GM23338 (cell line): ENCODE data around the gene PPP4R1. TPM values are rescaled to one million over a fixed set of nuclear protein-coding genes. Genes with fewer than 3 reads are reported as not detected.

ENCODE experiments used
- ATAC-seq: fragments of 200-7000 bp; cut with Tn5 transposase; 3 replicates; pipeline ENCODE4 v1.9.1; 2020
- DNase-seq: peaks from one replicate; pipeline ENCODE4 v3.0.0-alpha.2; 2015; ENCODE audit warnings: low spot score
- H2AFZ ChIP-seq: fragments of 200-600 bp; sonication (generic); 2 replicates; pipeline ENCODE4 v1.8.0; 2016; ENCODE audit warnings: antibody characterized with exemption, mild to moderate bottlenecking, moderate library complexity
- H3F3A ChIP-seq: fragments of 200-600 bp; sonication (generic); replicated peaks from 2 replicates; pipeline ENCODE4 v1.8.0; 2017; ENCODE audit warnings: antibody characterized with exemption, mixed run types, low read depth
- H3K27ac ChIP-seq: fragments of 200-600 bp; sonication (generic); 2 replicates; pipeline ENCODE4 v1.6.1; 2016; ENCODE audit warnings: low read depth
- H3K27me3 ChIP-seq: fragments of 200-600 bp; sonication (generic); 2 replicates; pipeline ENCODE4 v1.8.0; 2016; ENCODE audit warnings: mild to moderate bottlenecking, mixed run types, moderate library complexity; ENCODE audit not compliant: insufficient read depth
- H3K36me3 ChIP-seq: fragments of 200-600 bp; sonication (generic); 2 replicates; pipeline ENCODE4 v1.8.0; 2016; ENCODE audit warnings: mild to moderate bottlenecking; ENCODE audit not compliant: insufficient read depth
- H3K4me1 ChIP-seq: fragments of 200-600 bp; sonication (generic); 2 replicates; pipeline ENCODE4 v1.8.0; 2016; ENCODE audit warnings: mild to moderate bottlenecking, moderate library complexity; ENCODE audit not compliant: insufficient read depth
- H3K4me2 ChIP-seq: fragments of 200-600 bp; sonication (generic); 2 replicates; pipeline ENCODE4 v1.7.1; 2017; ENCODE audit warnings: mixed run types
- H3K4me3 ChIP-seq: fragments of 200-600 bp; sonication (generic); 2 replicates; pipeline ENCODE4 v1.6.1; 2016; ENCODE audit warnings: mixed run types
- H3K79me2 ChIP-seq: fragments of 200-600 bp; sonication (generic); replicated peaks from 2 replicates; pipeline ENCODE4 v1.8.0; 2017; ENCODE audit warnings: mild to moderate bottlenecking; ENCODE audit not compliant: insufficient read depth
- H3K9me2 ChIP-seq: fragments of 200-600 bp; sonication (generic); 2 replicates; pipeline ENCODE4 v1.8.0; 2017; ENCODE audit not compliant: insufficient read depth
- H4K20me1 ChIP-seq: fragments of 200-600 bp; sonication (generic); replicated peaks from 2 replicates; pipeline ENCODE4 v1.8.0; 2017; ENCODE audit warnings: mild to moderate bottlenecking; ENCODE audit not compliant: insufficient read depth
- H3K27ac Mint-ChIP-seq: 2 replicates; pipeline ENCODE4 v1.8.0; 2020; ENCODE audit warnings: inconsistent platforms, mild to moderate bottlenecking, moderate library complexity, mixed read lengths
- H3K27me3 Mint-ChIP-seq: 3 replicates; pipeline ENCODE4 v1.8.0; 2022; ENCODE audit warnings: low read depth, mild to moderate bottlenecking, moderate library complexity, mixed read lengths, inconsistent platforms; ENCODE audit not compliant: insufficient read depth, poor library complexity
- H3K36me3 Mint-ChIP-seq: 3 replicates; pipeline ENCODE4 v1.8.0; 2021; ENCODE audit warnings: low read depth, mild to moderate bottlenecking, inconsistent platforms, moderate library complexity, mixed read lengths
- H3K4me1 Mint-ChIP-seq: 3 replicates; pipeline ENCODE4 v1.8.0; 2020; ENCODE audit warnings: mild to moderate bottlenecking, inconsistent platforms, mixed read lengths
- H3K4me3 Mint-ChIP-seq: 3 replicates; pipeline ENCODE4 v1.8.0; 2021; ENCODE audit warnings: moderate library complexity, mild to moderate bottlenecking, inconsistent platforms, mixed read lengths
- H3K9me3 Mint-ChIP-seq: 3 replicates; pipeline ENCODE4 v1.8.0; 2020; ENCODE audit warnings: moderate library complexity, mild to moderate bottlenecking, inconsistent platforms, mixed read lengths
- ETS1 ChIP-seq: IDR thresholded peaks from 2 replicates; pipeline ENCODE4 v1.6.1; 2016; ENCODE audit warnings: antibody characterized with exemption
- EZH2 ChIP-seq: fragments of 200-600 bp; sonication (generic); IDR thresholded peaks from one replicate; pipeline ENCODE4 v1.8.0; 2017; ENCODE audit warnings: antibody characterized with exemption, mild to moderate bottlenecking, low read depth; ENCODE audit not compliant: unreplicated experiment
- EZH2phosphoT487 ChIP-seq: fragments of 200-600 bp; sonication (generic); IDR thresholded peaks from one replicate; pipeline ENCODE4 v1.8.1; 2018; ENCODE audit warnings: antibody characterized with exemption; ENCODE audit not compliant: unreplicated experiment
- REST ChIP-seq: IDR thresholded peaks from one replicate; pipeline ENCODE4 v1.6.1; 2018; ENCODE audit warnings: antibody characterized with exemption; ENCODE audit not compliant: unreplicated experiment
- STAT1 ChIP-seq: IDR thresholded peaks from one replicate; pipeline ENCODE4 v1.6.1; 2016; ENCODE audit warnings: antibody characterized with exemption; ENCODE audit not compliant: unreplicated experiment
- ZNF462 ChIP-seq: fragments of 250-450 bp; sonication (Bioruptor Pico); IDR thresholded peaks from 2 replicates; pipeline ENCODE4 v1.5.0; 2020; ENCODE audit warnings: mild to moderate bottlenecking, moderate library complexity
- polyA plus RNA-seq: library from polyadenylated mRNA; unstranded; fragments of >200 nt; fragmentation: Nextera tagmentation; extraction: Ambion mirVana; gene quantifications from 2 replicates; pipeline ENCODE4 v1.2.1, GENCODE V29; 2016
- total RNA-seq: library from RNA; depleted of rRNA; stranded (reverse); fragments of >200 nt; shearing (Covaris generic); gene quantifications from 2 replicates; pipeline ENCODE4 v1.2.3, GENCODE V29; 2014

Gene PPP4R1
- total and polyA plus RNA-seq, 2 experiments from 2014 or later, result 18.1 to 79.4 TPM

GRCh38 chr18:9581667-9582066 lies 32.7 kb downstream of the PPP4R1 start:
- H3K4me3 ChIP-seq, result no peak overlapping the region
- H2AFZ ChIP-seq, result no peak overlapping the region
- no peak overlapping the region for H3K4me3 Mint-ChIP-seq
- ATAC-seq (no peak), DNase-seq (no peak)
- no peaks in the 10 kb centered on the region for H3K27me3 ChIP-seq
- H4K20me1 ChIP-seq, result no peaks in the 10 kb centered on the region
- H3K27me3 Mint-ChIP-seq, result no peaks in the 10 kb centered on the region
- H3K9me3 Mint-ChIP-seq, result no peaks in the 10 kb centered on the region
- H3K36me3 Mint-ChIP-seq, result peaks cover 44% of the 10 kb centered on the region
- H3K27ac Mint-ChIP-seq, result no peak overlapping the region
- no peak overlapping the region for H3K4me2 ChIP-seq
- no peaks in the 10 kb centered on the region for H3K79me2 ChIP-seq
- H3K4me1 ChIP-seq, result no peaks in the 10 kb centered on the region
- H3K4me1 Mint-ChIP-seq, result no peaks in the 10 kb centered on the region
- no peaks in the 10 kb centered on the region for H3K9me2 ChIP-seq
- TF ChIP-seq STAT1 (no peak), EZH2 (no peak), REST (no peak), ETS1 (no peak), ZNF462 (CRISPR knock-in tag) (no peak), EZH2phosphoT487 (no peak)
- H3K36me3 ChIP-seq, result peaks cover 10% of the 10 kb centered on the region; the same call in 1 of the 2 replicates
- no peaks in the 10 kb centered on the region for H3F3A ChIP-seq
- no peak overlapping the region for H3K27ac ChIP-seq
